ENCODE measurements around the gene UNCX.
"Not testable (repeated sequence)": the region's sequence is repeated elsewhere in the genome, so short reads cannot be mapped to it uniquely, and the experiment has no call there.

Gene UNCX

DNA sequence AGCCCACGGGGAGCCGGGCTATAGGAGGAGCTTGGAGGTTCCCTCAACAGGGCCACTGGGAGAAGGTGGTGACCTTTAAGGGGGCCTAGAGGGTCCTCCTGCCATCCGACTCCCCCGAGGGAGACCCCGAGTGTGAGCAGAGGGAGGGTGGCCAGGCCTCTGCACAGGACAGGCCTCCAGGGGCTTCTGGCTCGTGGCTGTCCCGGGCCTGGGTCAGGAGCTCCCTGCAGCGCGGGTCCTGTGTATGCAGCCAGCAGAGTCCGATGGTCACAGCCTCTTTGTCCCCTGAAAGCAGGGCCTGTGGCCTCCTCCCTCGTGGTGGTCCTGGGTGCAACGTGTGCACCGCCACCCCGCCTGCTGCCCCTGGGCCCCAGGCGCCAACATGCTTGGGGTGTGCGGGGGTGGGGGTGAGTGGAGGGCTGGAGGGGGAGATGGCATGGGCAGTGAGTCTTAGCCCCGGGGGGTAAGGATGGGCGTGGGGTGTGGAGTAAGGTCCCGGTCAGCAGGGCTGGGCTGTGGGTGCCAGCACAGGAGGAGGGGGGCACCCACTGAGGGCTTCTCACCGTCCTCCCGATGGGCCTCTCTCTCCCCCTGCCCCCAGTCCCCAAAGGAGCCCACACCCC, 27.1 kb downstream of the UNCX start:
- no peak for DNase-seq

DNA sequence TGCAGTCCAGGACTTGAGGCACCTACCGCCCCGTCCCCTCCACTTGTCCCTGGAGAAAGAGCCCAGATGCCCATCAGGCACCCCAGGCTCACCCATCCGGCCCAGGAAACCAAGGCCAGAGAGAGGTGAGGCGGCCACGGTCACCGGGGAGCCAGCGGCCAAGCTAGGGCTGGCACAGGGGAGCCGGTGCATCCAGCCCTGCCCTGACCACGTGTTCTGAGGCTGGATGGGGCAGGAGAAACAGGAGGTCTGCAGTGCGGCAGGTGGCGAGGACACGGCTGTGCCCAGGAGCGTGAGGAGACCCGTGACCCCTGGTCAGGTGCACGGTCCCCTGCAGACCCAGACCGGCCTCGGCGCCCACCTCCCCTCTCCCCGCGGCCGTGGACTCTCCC, 27.6 kb downstream of the UNCX start:
- no peak for DNase-seq

DNA sequence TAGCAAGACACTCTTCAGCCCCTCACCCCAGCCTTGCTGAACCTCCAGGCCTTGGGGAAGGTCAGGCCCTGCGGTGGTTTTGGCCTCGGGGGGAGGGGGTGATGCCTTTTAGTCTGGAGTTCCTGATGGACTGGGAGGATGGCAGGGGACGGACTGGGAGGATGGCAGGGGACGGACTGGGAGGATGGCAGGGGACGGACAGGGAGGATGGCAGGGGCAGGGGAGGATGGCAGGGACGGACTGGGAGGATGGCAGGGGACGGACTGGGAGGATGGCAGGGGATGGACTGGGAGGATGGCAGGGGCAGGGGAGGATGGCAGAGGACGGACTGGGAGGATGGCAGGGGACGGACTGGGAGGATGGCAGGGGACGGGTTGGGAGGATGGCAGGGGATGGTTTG, 28.4 kb downstream of the UNCX start:
- DNase-seq, result not testable (repeated sequence)

DNA sequence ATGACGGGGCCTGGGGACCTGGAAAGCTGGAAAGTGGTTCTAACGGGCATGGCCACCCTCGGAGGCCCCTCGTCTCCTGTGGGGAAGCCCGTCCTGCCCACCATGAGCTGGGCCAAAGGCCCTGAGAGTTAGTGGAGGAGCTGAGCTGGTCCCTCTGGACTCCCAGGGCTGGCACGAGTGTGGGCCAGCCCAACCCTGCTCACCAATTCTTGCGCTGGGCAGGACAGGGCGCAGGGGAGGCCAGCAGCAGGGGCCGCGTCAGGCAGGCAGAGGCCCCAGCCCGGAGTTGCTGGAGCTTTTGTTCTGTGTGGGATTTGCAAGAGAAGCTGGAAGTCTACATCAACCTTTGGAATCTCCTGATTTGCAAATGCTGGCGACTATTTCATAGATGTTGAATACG, 29.8 kb downstream of the UNCX start:
- DNase-seq, result no peak

DNA sequence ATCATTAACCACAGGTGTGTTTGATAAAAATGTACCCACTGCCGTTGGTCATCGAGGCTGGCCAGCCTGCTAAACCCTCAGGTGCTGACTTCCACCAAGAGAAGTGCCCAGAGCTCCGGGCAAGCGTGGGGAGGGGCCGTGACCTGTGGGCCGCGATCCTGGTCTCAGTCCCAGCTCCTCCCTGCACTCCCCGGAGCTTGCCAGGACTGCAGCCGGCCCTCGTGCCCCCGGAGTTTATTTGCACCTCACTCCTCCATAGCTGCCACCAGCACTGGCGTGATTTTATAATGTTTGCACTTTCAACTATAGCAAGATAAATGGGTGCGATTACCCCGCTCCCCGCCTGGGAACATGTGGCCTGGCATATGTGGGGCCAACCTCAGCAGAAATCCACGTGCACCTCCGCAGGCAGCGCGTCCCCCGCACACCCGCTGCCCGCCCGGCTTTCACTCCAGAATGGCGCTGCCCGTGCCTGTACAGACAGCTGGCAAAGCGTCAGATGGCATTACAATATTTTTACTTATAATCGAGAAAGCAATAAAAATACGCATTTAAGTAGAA, 30.8 kb downstream of the UNCX start:
- no peak for DNase-seq

DNA sequence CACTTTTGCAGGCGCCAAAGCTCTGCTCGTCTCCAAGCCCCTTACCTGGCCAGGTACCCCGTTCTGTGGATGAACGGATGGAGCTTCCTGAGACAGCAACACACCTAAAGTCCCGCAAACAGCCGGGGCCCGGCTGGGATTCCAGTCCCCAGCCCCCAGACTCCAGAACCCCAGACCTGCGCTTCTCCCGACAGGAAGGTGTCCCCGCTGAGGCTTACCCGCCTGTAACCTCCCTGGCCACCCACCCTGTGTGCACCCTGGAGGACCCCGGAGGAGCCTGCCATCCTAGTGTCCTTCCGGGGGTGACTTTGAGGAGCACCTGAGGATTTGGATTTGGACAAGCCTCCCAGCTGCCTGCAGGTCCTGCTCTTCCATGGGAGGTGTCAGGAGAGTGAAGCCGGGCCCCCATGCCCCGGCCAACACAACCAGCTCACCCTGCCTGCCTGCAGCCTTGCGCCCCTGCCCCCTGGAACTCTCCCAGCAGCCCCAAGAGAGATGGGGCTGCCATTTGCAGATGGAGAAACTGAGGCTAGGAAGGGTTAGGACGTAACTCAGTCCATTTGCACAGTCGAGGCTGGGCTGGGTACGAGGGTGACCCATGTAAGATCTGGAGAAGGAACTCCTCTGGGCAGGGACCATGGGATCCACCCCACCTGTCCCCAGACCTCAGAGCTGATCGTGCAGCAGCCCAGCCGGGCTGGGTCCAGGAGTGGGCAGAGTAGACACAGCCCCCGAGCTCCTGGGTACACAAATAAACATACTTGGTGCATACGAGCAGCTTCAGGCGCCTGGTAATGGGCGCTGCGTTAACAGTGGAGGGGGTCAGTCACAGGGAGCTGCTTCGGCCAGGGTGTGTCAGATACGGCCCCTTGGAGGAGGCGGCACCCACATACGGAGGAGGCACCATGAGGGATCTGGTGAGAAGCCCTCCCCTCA, 31.9 kb downstream of the UNCX start:
- DNase-seq, result no peak

DNA sequence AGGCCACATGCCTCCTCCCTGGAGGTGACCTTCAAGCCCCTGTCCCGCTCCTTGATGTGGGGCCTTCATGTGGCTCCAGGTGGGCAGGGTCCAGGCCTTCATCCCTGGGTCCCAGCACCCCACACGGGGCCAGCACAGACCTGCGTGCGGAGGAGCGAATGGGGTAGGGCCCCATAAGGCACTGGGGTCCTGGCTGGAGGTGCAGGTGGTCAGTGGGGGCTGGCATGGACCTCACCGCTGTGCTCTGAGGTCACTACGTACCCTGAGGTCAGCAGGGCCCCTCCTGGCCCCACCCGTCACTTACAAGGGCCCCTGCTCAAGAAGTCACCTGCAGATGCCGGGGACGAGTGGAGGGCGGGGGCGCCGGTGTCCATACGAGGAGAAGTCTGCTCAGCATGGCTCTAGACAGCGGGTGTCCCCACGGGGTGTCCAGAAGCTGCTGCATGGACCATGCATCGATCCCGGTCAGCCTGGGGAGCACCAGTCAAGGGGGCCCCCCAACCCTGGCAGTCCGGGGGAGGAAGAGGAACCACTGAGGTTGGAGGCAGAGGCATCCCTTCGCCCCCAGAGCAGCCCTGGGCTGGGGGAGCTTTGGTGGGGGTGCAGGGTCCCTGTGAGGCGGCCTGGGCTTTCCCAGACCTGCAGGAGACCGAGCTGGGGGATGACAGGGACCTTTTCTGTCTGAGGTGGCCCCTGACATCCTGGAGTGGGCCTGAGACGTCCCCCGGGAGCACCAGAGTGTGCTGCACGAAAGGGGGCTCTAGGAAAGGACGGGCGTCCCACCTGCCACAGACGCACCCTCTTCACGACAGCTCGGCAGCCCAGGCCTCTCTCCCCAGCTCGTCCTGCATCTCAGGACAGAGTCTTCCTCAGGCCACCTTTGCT, 34.6 kb downstream of the UNCX start:
- no peak for DNase-seq

DNA sequence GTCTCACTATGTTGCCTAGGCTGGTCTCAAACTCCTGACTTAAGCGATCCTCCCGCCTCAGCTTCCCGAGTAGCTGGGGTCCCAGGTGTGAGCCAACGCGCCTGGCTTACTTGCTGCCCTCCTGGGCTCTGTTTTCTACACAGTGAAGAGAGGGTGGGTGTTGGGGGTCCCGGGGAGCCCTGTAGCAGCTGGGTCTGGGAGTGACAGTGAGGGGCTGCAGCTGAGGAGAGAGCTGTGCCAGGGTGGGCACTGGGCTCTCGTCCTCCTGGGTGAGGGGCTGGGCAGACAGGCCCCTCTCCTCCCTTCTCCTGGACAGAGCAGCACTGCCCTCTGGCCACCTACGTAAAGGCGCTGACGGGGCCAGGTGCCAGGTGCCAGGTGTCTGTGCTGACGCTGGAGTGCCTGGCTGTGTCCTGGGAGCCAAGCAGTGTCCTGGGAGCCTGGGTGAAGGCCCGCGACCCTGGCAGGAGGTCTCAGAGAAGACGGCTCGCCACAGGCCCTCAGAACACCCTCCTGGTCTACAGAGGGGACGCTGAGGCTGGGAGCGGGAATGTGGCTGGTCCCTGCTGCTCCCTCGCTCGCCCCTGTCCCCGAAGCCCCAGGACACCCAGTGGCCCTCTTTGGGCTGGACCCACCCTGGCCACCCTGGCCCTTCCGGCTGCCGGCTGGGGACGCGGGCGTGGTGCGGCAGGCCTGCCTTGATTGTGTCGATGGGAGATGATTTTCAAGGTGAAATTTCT, 35.6 kb downstream of the UNCX start:
- no peak for DNase-seq

DNA sequence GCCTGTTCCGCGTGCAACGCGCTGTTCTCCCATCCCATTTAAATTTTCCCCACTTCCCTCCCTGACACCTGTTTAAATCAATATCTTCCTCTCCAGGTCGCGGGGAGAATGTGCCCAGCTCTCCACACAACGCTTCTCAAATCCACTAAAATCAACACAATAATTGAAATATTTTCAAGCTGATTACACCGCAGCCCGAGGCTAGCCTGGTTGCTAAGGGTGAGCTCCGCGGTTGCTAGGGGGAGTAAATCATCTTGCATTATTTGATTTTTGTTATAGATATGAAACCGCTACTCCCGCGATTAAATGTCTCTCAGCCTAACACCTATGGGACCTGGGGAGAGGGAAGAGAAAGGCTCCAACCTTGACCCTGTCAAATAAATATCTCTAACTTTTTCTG, 36.2 kb downstream of the UNCX start:
- DNase-seq, result no peak

DNA sequence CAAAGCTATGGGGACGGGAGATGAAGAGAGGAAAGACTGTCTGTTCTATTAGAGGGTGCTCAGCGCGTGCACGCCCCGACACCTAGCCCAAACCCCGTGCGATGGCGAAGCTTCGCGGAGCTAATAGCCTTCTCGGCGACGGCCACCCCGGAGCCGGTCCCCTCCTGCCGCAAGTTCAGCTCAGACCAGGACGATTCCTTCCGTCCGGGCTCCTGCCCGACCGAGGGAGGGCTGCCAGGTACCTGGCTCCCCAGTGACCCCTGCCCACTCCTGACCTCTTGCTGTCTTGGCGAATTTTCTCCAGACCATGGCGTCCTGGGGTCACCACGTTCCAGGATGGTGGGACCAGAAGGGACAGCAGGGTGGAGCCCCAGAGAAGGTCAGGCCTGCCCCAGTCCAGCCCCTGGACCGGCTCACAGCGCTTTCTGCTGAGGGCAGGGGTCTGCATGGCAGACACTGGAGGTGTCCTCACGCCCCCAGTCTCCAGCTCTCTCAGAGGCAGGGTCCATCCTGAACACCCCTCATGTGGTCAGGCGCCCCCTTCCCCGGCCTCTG, 36.7 kb downstream of the UNCX start:
- no peak for DNase-seq

DNA sequence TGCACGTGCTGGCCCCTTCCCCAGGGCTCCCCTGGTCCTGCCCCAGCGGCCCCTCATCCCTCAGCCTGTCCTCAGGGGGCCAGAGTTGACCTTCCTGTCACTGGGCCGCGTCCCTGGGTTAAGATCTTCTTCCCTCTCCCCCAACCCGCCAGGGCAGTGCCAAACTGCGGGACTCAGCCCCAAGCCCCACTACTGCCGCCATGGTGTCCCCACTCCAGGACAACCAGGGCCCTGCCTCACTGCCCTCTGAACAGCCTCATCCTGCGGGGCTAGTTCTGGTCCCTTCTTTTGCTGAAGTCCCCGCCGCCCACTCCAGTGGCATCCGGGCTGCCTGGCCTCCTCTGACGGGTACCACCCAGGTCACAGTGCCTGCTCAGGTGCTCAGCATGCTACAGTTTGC, 37.5 kb downstream of the UNCX start:
- no peak for DNase-seq

DNA sequence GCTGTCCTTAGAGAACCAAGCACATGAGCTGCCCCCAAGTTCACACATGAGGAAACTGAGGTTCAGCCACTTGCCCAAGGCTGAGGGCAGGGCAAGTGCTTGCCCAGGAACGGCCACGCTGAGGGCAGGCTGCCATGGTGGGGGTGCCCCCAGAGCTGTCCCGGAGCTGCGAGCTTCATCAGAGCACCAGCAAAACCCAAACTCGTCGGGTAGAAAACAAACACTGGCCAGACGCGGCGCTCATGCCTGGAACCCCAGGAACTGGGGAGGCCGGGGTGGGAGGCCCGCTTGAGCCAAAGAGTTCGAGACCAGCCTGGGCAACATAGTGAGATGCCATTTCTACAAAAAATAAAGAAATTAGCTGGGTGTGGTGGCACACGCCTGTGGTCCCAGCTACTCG, 38.4 kb downstream of the UNCX start:
- no peak for DNase-seq

DNA sequence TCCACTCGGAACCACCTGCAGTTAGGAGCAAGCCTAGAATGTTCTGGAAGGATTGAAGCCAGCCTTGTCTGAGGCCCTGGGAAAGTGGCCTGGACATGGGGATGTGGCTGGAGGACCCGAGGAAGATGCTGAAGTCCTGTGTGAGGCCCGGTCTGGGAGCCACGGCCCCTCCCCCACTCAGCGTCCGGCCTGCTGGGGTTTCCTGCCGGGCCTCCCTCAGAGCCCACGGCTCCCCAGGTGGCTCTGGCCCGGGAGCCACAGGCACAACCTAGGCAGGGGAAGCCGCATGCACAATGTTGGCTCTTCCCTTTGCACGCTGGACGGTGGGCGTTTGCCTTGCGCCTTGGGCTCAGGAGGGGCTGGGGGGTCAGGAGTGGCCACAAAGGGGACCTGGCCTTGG, 39.0 kb downstream of the UNCX start:
- no peak for DNase-seq

DNA sequence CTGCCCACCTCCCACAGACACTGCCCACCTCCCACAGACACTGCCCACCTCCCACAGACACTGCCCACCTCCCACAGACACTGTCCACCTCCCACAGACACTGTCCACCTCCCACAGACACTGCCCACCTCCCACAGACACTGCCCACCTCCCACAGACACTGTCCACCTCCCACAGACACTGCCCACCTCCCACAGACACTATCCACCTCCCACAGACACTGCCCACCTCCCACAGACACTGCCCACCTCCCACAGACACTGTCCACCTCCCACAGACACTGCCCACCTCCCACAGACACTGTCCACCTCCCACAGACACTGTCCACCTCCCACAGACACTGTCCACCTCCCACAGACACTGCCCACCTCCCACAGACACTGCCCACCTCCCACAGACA, 39.5 kb downstream of the UNCX start:
- DNase-seq, result not testable (repeated sequence)

DNA sequence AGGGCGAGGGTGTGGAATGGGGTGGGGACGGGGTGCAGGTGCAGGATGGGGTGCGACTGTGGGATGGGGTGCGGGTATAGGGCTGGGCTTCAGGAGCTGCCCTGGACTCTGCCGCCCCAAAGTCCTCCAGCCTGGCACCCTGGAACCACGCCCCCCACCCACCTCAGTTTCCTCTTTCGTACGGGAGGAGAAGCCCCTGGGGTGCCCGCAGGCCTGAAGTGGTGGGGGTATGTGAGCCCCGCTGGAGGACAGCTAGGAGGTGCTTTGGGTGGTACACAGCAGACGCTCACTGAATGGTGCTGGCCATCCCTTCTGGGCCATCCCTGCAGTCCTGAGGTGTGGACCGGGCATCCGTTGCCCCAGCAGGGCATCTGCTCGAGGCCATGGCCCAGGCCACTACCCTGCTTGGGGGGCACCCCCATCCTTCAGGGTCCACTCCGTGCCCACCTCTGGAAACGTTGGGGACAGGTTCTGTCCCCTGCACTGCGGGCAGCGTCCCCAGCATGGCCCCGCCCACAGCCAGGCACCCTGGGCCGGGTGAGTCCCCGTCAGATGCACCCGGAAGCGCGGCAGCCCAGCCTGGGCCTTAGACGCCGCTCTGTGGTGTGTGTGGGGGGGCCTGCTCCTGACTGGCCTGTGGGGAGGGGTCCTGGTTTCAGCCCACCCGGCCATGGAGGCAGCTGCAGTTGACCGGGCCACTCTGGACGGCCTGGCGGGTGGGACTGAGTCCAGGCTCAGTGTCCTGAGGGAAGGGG, 41.6 kb downstream of the UNCX start:
- DNase-seq, result no peak

DNA sequence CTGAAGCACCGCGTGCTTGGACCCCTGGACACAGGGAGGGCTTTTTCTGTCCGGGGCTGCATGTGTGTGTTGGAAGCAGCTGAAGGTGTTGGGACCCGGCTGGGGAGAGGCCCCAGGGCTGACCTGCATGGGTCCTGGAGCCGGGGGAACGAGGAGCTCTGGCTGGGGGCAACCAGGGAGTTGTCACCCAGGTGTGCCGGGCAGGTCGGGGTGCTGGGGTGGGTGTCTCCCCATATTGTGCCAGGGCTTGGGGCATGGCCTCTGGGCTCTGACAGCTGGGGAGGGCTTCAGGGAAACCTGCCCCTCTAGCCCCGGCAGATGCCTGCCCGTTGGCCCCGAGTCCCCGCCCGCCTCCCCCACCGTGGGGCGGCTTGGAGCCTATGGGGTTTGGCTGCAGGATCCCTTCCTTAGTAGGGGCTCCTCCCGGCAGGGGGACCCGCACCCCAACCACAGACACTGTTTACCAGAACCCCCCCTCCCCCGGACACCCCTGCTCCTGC, 42.3 kb downstream of the UNCX start:
- DNase-seq, result no peak

DNA sequence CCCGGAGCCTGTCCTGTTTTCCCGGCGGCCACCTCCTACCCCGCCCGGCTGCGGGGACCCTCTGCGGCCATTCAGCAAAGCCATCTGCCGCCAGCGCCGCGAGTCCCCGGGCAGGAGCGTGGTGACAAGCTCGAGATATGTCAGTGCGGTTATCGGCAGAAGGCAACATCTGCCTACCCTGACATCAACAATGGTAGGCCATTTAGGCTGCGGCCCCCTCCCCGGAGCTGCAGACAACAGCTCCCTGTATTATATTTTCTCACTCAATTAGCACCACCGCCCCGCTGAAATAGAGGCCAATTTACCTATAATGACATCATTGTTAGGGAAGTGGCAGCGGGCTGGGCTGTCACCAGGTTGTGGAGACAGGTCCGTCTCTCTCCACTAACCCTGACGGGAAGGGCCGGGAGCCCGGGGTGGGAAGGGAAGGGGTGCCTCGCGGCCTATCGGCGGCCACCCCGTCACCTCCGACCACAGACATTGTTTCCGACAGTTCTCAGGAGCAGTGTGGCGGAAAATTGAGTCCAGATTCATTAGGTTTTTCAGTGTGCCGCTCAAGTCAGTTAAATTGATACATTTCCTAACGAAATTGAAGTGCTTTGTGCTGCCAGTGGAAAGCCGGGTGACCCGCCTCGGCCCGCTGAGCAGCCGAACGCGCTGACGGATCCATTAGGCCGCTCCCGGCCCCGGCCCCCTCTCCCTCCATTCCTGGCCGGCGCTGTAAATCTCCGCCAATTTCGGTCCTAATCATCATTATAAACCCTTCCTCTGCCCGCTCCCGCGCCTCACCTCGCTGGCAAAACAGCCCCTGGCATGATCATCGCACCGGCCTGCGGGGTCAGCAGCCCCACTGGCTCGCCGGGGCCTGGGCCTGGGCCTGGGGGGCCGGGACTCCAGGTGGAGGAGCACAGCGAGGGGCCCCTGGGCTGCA, 43.0 kb downstream of the UNCX start:
- no peak for DNase-seq

DNA sequence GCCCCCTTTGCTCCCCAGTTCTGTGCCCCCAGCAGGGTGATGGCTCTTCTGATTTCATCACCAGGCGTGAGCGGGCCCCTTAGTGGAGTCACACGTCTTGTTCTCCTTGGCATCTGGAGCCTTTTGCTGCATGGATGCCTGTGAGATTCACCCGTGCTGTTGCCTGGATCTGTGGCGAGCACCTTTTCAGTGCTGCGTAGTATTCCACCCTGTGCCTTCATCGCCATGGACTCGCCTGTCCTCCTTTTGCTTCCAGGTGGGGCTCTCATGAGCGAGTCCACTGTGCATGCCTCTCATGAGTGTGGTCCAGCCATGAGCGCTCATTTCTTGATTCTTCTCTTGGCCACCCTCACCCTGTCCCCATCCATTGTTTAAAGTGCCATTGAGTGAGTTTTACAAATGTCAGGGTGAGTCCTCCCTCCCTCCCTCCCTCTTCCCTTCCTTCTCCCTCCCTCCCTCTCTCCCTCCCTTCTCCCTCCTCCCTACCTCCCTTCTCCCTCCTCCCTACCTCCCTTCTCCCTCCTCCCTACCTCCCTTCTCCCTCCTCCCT, 44.0 kb downstream of the UNCX start:
- DNase-seq, result no peak

DNA sequence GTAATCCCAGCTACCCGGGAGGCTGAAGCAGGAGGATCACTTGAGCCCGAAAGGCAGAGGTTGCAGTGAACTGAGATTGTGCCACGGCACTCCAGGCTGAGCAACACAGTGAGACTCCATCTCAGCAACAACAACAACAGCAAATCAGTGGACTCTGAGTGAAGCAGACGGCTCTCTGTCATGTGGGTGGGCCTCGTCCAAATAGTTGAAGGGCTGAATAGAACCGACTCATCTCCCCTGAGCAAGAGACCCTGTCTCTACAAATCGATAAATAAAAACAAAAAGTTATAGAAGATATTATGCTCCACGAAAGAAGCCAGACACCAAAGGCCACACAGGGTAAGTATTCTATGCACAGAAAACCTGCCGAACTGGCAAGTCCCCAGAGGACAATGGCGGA, 45.9 kb downstream of the UNCX start:
- no peak for DNase-seq
